Calu3 (cell line): ENCODE results near the gene PLPP2. TPM values are rescaled to one million over a fixed set of nuclear protein-coding genes. Genes with fewer than 3 reads are reported as not detected.

Experiments
- BruUV-seq: library from RNA; stranded (reverse); fragments of 400-500 nt; replicated peaks from 2 replicates; lab custom pipeline; 2021; lab: Mats Ljungman, UMichigan
- CTCF ChIA-PET: fragments of 300-600 bp; sonication (Branson Sonifier 250); formaldehyde crosslinking; loops from one replicate; lab custom pipeline; 2022; ENCODE audit warnings: antibody characterized with exemption; lab: Charles Lee
- DNase-seq: peaks from one replicate; pipeline ENCODE4 v3.0.0; 2022
- H3K27ac Mint-ChIP-seq: one replicate; pipeline ENCODE4 v1.8.0; 2022; ENCODE audit warnings: mixed read lengths; ENCODE audit not compliant: unreplicated experiment
- H3K27me3 Mint-ChIP-seq: one replicate; pipeline ENCODE4 v1.8.0; 2022; ENCODE audit warnings: mixed read lengths; ENCODE audit not compliant: unreplicated experiment
- H3K36me3 Mint-ChIP-seq: one replicate; pipeline ENCODE4 v1.8.0; 2022; ENCODE audit warnings: mild to moderate bottlenecking, moderate library complexity, mixed read lengths; ENCODE audit not compliant: insufficient read depth, unreplicated experiment
- H3K4me1 Mint-ChIP-seq: one replicate; pipeline ENCODE4 v1.8.0; 2022; ENCODE audit warnings: mild to moderate bottlenecking, low read depth, mixed read lengths; ENCODE audit not compliant: unreplicated experiment
- H3K4me3 Mint-ChIP-seq: one replicate; pipeline ENCODE4 v1.8.0; 2022; ENCODE audit warnings: mild to moderate bottlenecking, low read depth, moderate library complexity, mixed read lengths; ENCODE audit not compliant: unreplicated experiment
- H3K9me3 Mint-ChIP-seq: one replicate; pipeline ENCODE4 v1.8.0; 2022; ENCODE audit warnings: low read depth, mixed read lengths; ENCODE audit not compliant: unreplicated experiment
- CTCF ChIP-seq: fragments of 200-600 bp; IDR thresholded peaks from one replicate; pipeline ENCODE4 v1.8.0; 2022; ENCODE audit warnings: antibody characterized with exemption; ENCODE audit not compliant: unreplicated experiment
- intact Hi-C: fragments of 100-400 bp; cut with micrococcal nuclease; formaldehyde crosslinking; loops from one replicate; pipeline ENCODE4 v1.10.0; 2022; ENCODE audit not compliant: unreplicated experiment
- total RNA-seq: library from RNA; stranded (reverse); gene quantifications from 2 replicates; pipeline ENCODE4 v1.2.3, GENCODE V29; 2022

Gene PLPP2
- total RNA-seq, 1 experiment from 2014 or later: 126 TPM

GRCh38 chr19:245457-245856 lies 45.7 kb downstream of the PLPP2 start:
- intact Hi-C loops: no loop called here
- Mint-ChIP-seq H3K27me3 (no peaks in the 10 kb centered on the region), H3K36me3 (no peaks in the 10 kb centered on the region), H3K9me3 (no peaks in the 10 kb centered on the region), H3K27ac (no peak overlapping the region), H3K4me1 (peaks cover 7% of the 10 kb centered on the region), H3K4me3 (no peak overlapping the region)
- CTCF ChIA-PET: no interaction called here
- TF ChIP-seq CTCF: no peak
- no TSS peak for BruUV-seq
- no peak for DNase-seq

Other genes starting within 250 kb of the PLPP2 start
- gene OR4F17, start 184.3 kb downstream of the PLPP2 start, total RNA-seq: 4.0 and 4.3 TPM in 2 replicates
- gene MIER2, start 53.4 kb upstream of the PLPP2 start, total RNA-seq: 22.8 and 28.4 TPM in 2 replicates
- 0.12 and 0.15 TPM in 2 replicates for gene C2CD4C, start 117.7 kb upstream of the PLPP2 start, total RNA-seq
- 8.3 and 8.4 TPM in 2 replicates for gene SHC2, start 169.6 kb upstream of the PLPP2 start, total RNA-seq
- 0.34 and 0.47 TPM in 2 replicates for gene MADCAM1, start 205.1 kb upstream of the PLPP2 start, total RNA-seq
- gene TPGS1, start 216.1 kb upstream of the PLPP2 start, total RNA-seq: 8.6 and 9.0 TPM in 2 replicates
- gene CDC34, start 240.4 kb upstream of the PLPP2 start, total RNA-seq: 46.1 and 50.6 TPM in 2 replicates